Testis (tissue), 3 donors: Measurements from ENCODE around the gene HPD. TPM values are rescaled to one million over a fixed set of nuclear protein-coding genes. Genes with fewer than 3 reads are reported as not detected.
A peak's percentile ranks its signal among the peaks of the same experiment; 100 is the strongest.

Experiments
- DNase-seq: peaks from one replicate; pipeline ENCODE4 v3.0.0-alpha.2; 2019
- H3K27ac ChIP-seq, 2 donors: fragments of 200-600 bp; sonication (generic); one replicate each; pipeline ENCODE4 v1.5.1; 2019
- H3K27me3 ChIP-seq: fragments of 200-600 bp; sonication (generic); one replicate; pipeline ENCODE4 v1.5.1; 2019
- H3K36me3 ChIP-seq: fragments of 200-600 bp; sonication (generic); one replicate; pipeline ENCODE4 v1.5.1; 2017; ENCODE audit warnings: low read depth; ENCODE audit errors: missing control alignments
- H3K4me1 ChIP-seq: fragments of 200-600 bp; sonication (generic); one replicate; pipeline ENCODE4 v1.5.1; 2019
- H3K4me3 ChIP-seq, 2 donors: fragments of 200-600 bp; sonication (generic); one replicate each; pipeline ENCODE4 v1.5.1; 2017 to 2019
- H3K9me3 ChIP-seq: fragments of 200-600 bp; sonication (generic); one replicate; pipeline ENCODE4 v1.5.1; 2017
- CTCF ChIP-seq, 3 experiments: fragments of 450-650 bp in 2 of 3; fragments of 200-600 bp in 1 of 3; sonication (generic) in 1 of 3; IDR thresholded peaks; one replicate each; pipeline ENCODE4 v1.5.1; 2016 to 2019; ENCODE audit warnings: antibody characterized with exemption in 3 of 3, mild to moderate bottlenecking in 2 of 3, moderate library complexity in 1 of 3
- POLR2A ChIP-seq: fragments of 450-650 bp; IDR thresholded peaks from one replicate; pipeline ENCODE4 v1.6.1; 2017; ENCODE audit warnings: antibody characterized with exemption, mild to moderate bottlenecking, moderate library complexity
- WGBS, 2 donors: methylation state at CpG; one replicate each; pipeline ENCODE4 v1.1.5; 2018; 5-methylcytosine and 5-hydroxymethylcytosine counted together
- intact Hi-C: fragments of 100-400 bp; cut with DNase I; formaldehyde crosslinking; loops from one replicate; pipeline ENCODE4 v1.15.1; 2023; ENCODE audit warnings: low total_unique reads
- polyA plus RNA-seq: library from polyadenylated mRNA; stranded (reverse); fragments of 350-450 nt; fragmentation: Illumina TruSeq; extraction: RNeasy Lipid Tissue Mini Kit (QIAGEN cat#74804); gene quantifications from one replicate; pipeline ENCODE4 v1.2.3, GENCODE V29; 2014; ENCODE audit warnings: low read depth, low replicate concordance; ENCODE audit not compliant: insufficient read depth
- total RNA-seq, 2 donors: library from RNA; depleted of rRNA; stranded (reverse); fragments of >200 nt; gene quantifications; one replicate each; pipeline ENCODE4 v1.2.3, GENCODE V29; 2016

Gene HPD
- total and polyA plus RNA-seq, 3 donors from 2014 or later: 5.9 to 11.6 (median 10.6) TPM

- Histone ChIP-seq H3K27me3 (no peaks in the 10 kb centered on the region), H3K27ac (peak within 1 kb of the TSS; percentile 99), H3K36me3 (no peaks in the 10 kb centered on the region), H3K9me3 (no peaks in the 10 kb centered on the region), H3K4me1 (peaks cover 35% of the 10 kb centered on the region), H3K4me3 (peak within 1 kb of the TSS; percentile 87 to 90)
- WGBS, 2 donors: 1% methylated on average over 11 to 71 of the region's 74 CpGs
- no peak for TF ChIP-seq CTCF (IDR thresholded peaks at IDR 0.05)
- TF ChIP-seq POLR2A: no peak
- no peak for DNase-seq
- intact Hi-C loops: no loop called here
These were observed 54.7 kb downstream of the HPD start, which contains the start of gene SETD1B for GRCh38 chr12:121803861-121804416. SETD1B (plus strand) TSS chr12:121804009; CDS start chr12:121804738, 729 bp downstream.

- Histone ChIP-seq H3K27ac (peak overlapping the region; percentile 99), H3K27me3 (no peaks in the 10 kb centered on the region), H3K4me1 (peaks cover 44% of the 10 kb centered on the region), H3K36me3 (no peaks in the 10 kb centered on the region), H3K9me3 (no peaks in the 10 kb centered on the region), H3K4me3 (peak overlapping the region; percentile 87 to 90)
- peak; percentile 64 for TF ChIP-seq POLR2A
- TF ChIP-seq CTCF (IDR thresholded peaks at IDR 0.05): no peak
- DNase-seq: peak; percentile 96
- intact Hi-C loops: no loop called here
- WGBS, 2 donors: 1% methylated on average over 36 to 65 of the region's 65 CpGs
These were observed 55.6 kb downstream of the HPD start for GRCh38 chr12:121802843-121803698.

- DNase-seq: no peak
- H3K36me3 ChIP-seq: no peaks in the 10 kb centered on the region
- no peaks in the 10 kb centered on the region for H3K9me3 ChIP-seq
- H3K4me1 ChIP-seq: peaks cover 50% of the 10 kb centered on the region
- intact Hi-C loops: no loop called here
- H3K27me3 ChIP-seq: no peaks in the 10 kb centered on the region
- peak overlapping the region; percentile 87 to 90 for H3K4me3 ChIP-seq
- H3K27ac ChIP-seq: peak overlapping the region; percentile 99
- WGBS, 2 donors: 0% methylated on average over 1 of the region's 1 CpG
- TF ChIP-seq POLR2A (no peak), CTCF (IDR thresholded peaks at IDR 0.05) (no peak)
These were observed 56.2 kb downstream of the HPD start for GRCh38 chr12:121802485-121802842.

GRCh38 chr12:121801595-121802484, 56.8 kb downstream of the HPD start:
- H3K4me1 ChIP-seq: peaks cover 56% of the 10 kb centered on the region
- peak overlapping the region; percentile 99 for H3K27ac ChIP-seq
- no peak for TF ChIP-seq CTCF (IDR thresholded peaks at IDR 0.05)
- no peak for TF ChIP-seq POLR2A
- H3K9me3 ChIP-seq: no peaks in the 10 kb centered on the region
- no peaks in the 10 kb centered on the region for H3K27me3 ChIP-seq
- WGBS, 2 donors: 14 to 20% methylated on average over 18 of the region's 18 CpGs
- no peaks in the 10 kb centered on the region for H3K36me3 ChIP-seq
- DNase-seq: no peak
- intact Hi-C loops: no loop called here
- peak overlapping the region; percentile 87 to 90 for H3K4me3 ChIP-seq
